ENCODE measurements around the gene EIF1AD.

GRCh38 chr11:66017321-66017720 lies 15.4 kb upstream of the EIF1AD start:
- TF ChIP-seq CTCF (IDR thresholded peaks at IDR 0.05): no peak
- no peak for TF ChIP-seq POLR2A (IDR thresholded peaks at IDR 0.05)
